Activated CD4-positive, alpha-beta T cell treated with anti-CD3 and anti-CD28 coated beads, Interleukin-2, amount 50 U/mL, for 48 hours (primary cell): ENCODE results near the gene TRPM5.

Experiments
- DNase-seq, 2 experiments: peaks; one replicate each; pipeline ENCODE4 v3.0.0-alpha.2; 2020

The TRPM5 gene

GRCh38 chr11:2420502-2421225 is 23.6 kb downstream of the TRPM5 start:
- DNase-seq, result peak; percentile 76 to 79

- DNase-seq, result peak; percentile 68 to 74
Measured at GRCh38 chr11:2419638-2420501, 24.4 kb downstream of the TRPM5 start.

GRCh38 chr11:2418693-2419360 is 25.5 kb downstream of the TRPM5 start:
- DNase-seq, result no peak

- DNase-seq, result no peak
Measured at GRCh38 chr11:2417856-2418692, 26.2 kb downstream of the TRPM5 start.

- DNase-seq, result no peak
Measured at GRCh38 chr11:2416765-2417164, 27.5 kb downstream of the TRPM5 start.

- DNase-seq, result no peak
Measured at GRCh38 chr11:2415601-2416380, 28.5 kb downstream of the TRPM5 start.

- DNase-seq, result no peak
Measured at GRCh38 chr11:2415171-2415570, 29.1 kb downstream of the TRPM5 start.

- no peak for DNase-seq
Measured at GRCh38 chr11:2414616-2415015, 29.7 kb downstream of the TRPM5 start.

- no peak for DNase-seq
Measured at GRCh38 chr11:2413742-2414579, 30.4 kb downstream of the TRPM5 start.

GRCh38 chr11:2412323-2412722 is 32.0 kb downstream of the TRPM5 start:
- no peak for DNase-seq

- DNase-seq, result no peak
Measured at GRCh38 chr11:2411446-2412305, 32.6 kb downstream of the TRPM5 start.

GRCh38 chr11:2410616-2411015 is 33.7 kb downstream of the TRPM5 start:
- DNase-seq, result no peak

GRCh38 chr11:2409611-2410468 is 34.5 kb downstream of the TRPM5 start:
- no peak for DNase-seq

GRCh38 chr11:2409126-2409525 is 35.2 kb downstream of the TRPM5 start:
- no peak for DNase-seq

GRCh38 chr11:2408671-2409070 is 35.6 kb downstream of the TRPM5 start:
- no peak for DNase-seq

- no peak for DNase-seq
Measured at GRCh38 chr11:2406878-2407410, 37.4 kb downstream of the TRPM5 start.

GRCh38 chr11:2406451-2406850 is 37.9 kb downstream of the TRPM5 start:
- no peak for DNase-seq

- no peak for DNase-seq
Measured at GRCh38 chr11:2404735-2405196, 39.5 kb downstream of the TRPM5 start.
